ENCODE measurements around the gene FUT7.

Gene FUT7

DNA sequence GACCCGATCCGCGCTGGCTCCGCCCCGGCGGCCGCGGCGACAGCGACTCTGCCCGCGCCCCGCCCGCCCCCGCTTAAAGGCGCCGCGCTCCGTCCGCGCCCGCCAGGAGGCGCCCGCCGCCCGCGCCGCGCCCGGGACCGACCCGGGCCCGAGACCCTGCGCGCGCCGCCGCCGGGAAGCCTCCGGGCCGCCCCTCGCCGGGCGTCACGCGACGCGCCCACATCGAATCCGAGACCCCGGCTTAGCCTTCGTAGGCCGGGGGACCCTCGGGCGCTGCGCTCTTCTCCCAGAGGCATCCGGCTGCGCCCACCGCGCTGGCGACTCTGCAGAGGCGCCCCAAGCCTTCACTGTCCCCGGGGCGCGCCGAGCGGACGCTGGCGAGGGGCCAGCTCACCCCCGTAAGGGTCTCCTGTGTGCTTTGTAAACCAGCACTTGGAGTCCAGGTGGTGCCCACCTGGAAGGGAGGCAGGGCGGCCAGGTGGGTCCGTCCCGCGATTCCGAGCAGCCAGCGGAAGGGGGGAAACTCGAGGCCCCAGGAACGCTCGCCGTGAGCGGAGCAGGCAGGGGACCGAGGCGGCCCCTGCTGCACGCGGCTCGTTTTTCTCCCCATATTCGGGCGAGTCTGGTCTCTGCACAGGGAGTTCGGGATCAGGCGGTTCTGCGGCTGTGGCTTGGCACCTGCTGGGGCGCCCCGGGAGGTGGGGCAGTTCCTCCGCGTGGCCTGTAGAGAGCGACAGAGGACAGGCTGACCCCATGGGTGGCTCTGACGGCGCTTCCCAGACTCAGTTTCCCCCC is 3.4 kb downstream of the FUT7 start:
- Histone ChIP-seq H3K9ac (peak overlapping the region; percentile 54; the same call in 1 of the 2 replicates), H2AFZ (ENCODE audit: low read depth) (peak overlapping the region; percentile 91), H3K79me2 (ENCODE audit: insufficient read depth, low read depth) (no peaks in the 10 kb centered on the region), H3K4me1 (ENCODE audit: low read depth, poor library complexity, severe bottlenecking) (peaks cover 31% of the 10 kb centered on the region), H4K20me1 (ENCODE audit: insufficient read depth) (no peaks in the 10 kb centered on the region), H3K27ac (peak overlapping the region; percentile 22; the same call in 1 of the 2 replicates), H3K36me3 (ENCODE audit: insufficient read depth) (no peaks in the 10 kb centered on the region), H3K27me3 (ENCODE audit: insufficient read depth, low read depth) (peaks cover 8% of the 10 kb centered on the region; the same call in 1 of the 2 replicates), H3K4me2 (peak overlapping the region; percentile 88), H3K4me3 (IDR thresholded peaks at IDR 0.05; ENCODE audit: insufficient read depth, low read depth, low read length) (no peak overlapping the region)
- TF ChIP-seq, protein P1, sequence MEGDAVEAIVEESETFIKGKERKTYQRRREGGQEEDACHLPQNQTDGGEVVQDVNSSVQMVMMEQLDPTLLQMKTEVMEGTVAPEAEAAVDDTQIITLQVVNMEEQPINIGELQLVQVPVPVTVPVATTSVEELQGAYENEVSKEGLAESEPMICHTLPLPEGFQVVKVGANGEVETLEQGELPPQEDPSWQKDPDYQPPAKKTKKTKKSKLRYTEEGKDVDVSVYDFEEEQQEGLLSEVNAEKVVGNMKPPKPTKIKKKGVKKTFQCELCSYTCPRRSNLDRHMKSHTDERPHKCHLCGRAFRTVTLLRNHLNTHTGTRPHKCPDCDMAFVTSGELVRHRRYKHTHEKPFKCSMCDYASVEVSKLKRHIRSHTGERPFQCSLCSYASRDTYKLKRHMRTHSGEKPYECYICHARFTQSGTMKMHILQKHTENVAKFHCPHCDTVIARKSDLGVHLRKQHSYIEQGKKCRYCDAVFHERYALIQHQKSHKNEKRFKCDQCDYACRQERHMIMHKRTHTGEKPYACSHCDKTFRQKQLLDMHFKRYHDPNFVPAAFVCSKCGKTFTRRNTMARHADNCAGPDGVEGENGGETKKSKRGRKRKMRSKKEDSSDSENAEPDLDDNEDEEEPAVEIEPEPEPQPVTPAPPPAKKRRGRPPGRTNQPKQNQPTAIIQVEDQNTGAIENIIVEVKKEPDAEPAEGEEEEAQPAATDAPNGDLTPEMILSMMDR (conservative IDR thresholded peaks at IDR 0.05; ENCODE audit: low read depth, low read length), result no peak

DNA sequence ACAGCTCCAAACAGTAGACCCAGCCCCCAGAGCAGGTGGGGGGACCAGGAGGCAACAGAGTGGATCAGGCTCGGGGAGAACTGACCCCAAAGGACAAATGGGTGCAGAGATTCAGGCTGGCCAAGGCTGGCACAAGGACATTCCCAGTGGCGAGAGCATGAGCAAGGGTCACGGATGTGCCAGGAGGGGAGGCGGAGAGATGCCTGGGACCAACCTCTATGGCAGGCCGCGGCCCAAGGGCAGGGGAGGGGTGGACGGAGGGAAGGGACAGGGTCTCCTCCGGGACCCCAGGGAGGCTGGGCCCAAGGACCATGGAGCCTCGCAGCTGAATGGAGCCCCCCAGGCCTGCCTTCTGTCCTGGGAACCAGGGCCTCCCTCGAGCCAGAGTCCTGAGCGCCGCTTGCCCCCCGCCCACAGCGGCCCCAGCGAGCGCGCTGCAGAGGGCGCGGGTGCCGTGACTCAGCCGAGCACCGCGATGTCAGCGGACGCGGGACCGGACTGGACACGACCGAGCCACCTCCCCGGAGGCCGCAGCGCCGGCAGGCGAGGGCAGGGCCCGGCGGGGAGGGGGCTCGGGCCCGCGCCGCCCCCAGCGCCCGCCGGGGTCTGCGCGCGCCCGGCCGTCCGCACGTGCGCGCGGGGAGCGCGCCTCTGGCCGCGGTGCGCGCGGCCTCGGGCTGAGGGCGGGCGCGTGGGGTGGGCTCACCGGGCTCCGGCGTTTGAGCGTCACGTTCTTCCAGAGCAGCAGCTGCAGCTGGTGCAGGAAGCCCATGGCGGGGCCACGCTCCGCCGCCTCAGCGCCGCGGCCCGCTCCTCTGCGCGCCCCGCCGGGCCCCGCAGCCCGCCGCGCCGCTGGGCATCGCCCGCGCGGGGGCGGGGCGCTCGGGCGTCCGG is 4.3 kb downstream of the FUT7 start, which contains the start of gene ABCA2:
Gene ABCA2 (minus strand): TSS at position 869 of the 894 bp plus-strand sequence. CDS start 97 bp downstream, at position 772.
- Histone ChIP-seq H3K79me2 (ENCODE audit: insufficient read depth, low read depth) (no peaks in the 10 kb centered on the region), H4K20me1 (ENCODE audit: insufficient read depth) (no peaks in the 10 kb centered on the region), H3K27me3 (ENCODE audit: insufficient read depth, low read depth) (peaks cover 8% of the 10 kb centered on the region; the same call in 1 of the 2 replicates), H3K4me3 (IDR thresholded peaks at IDR 0.05; ENCODE audit: insufficient read depth, low read depth, low read length) (no peak within 1 kb of the TSS), H3K27ac (peak within 1 kb of the TSS; percentile 22; the same call in 1 of the 2 replicates), H3K9ac (peak within 1 kb of the TSS; percentile 54; the same call in 1 of the 2 replicates), H3K36me3 (ENCODE audit: insufficient read depth) (no peaks in the 10 kb centered on the region), H3K4me2 (peak within 1 kb of the TSS; percentile 88), H2AFZ (ENCODE audit: low read depth) (peak within 1 kb of the TSS; percentile 91), H3K4me1 (ENCODE audit: low read depth, poor library complexity, severe bottlenecking) (peaks cover 27% of the 10 kb centered on the region)
- TF ChIP-seq, protein P1 (conservative IDR thresholded peaks at IDR 0.05; ENCODE audit: low read depth, low read length), result no peak

DNA sequence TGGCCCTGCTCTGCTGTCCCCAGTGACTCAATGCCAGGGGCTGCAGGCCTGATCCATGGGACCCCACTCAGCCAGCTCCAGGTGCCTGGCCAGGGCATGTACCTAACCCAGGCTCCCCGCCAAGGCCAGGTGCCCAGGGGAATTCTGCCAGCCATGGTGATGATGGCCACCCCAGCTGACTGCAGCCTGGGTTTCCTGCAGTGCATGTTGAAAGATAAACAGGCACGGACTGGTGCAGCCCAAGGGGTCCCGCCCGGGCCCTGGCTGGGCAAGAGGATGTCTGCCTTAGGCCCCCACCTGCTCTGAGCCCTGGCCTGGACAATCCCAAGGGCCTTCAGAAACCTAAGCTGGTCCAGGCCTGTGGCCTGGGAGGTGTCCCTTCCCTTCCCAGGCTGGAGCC is 5.1 kb downstream of the FUT7 start:
- Histone ChIP-seq H3K27ac (no peak overlapping the region), H2AFZ (ENCODE audit: low read depth) (no peak overlapping the region), H3K79me2 (ENCODE audit: insufficient read depth, low read depth) (no peaks in the 10 kb centered on the region), H3K9ac (no peak overlapping the region), H4K20me1 (ENCODE audit: insufficient read depth) (no peaks in the 10 kb centered on the region), H3K4me2 (no peak overlapping the region), H3K4me3 (IDR thresholded peaks at IDR 0.05; ENCODE audit: insufficient read depth, low read depth, low read length) (no peak overlapping the region), H3K27me3 (ENCODE audit: insufficient read depth, low read depth) (peaks cover 8% of the 10 kb centered on the region; the same call in 1 of the 2 replicates), H3K4me1 (ENCODE audit: low read depth, poor library complexity, severe bottlenecking) (peaks cover 31% of the 10 kb centered on the region), H3K36me3 (ENCODE audit: insufficient read depth) (no peaks in the 10 kb centered on the region)
- TF ChIP-seq, protein P1 (conservative IDR thresholded peaks at IDR 0.05; ENCODE audit: low read depth, low read length), result no peak

DNA sequence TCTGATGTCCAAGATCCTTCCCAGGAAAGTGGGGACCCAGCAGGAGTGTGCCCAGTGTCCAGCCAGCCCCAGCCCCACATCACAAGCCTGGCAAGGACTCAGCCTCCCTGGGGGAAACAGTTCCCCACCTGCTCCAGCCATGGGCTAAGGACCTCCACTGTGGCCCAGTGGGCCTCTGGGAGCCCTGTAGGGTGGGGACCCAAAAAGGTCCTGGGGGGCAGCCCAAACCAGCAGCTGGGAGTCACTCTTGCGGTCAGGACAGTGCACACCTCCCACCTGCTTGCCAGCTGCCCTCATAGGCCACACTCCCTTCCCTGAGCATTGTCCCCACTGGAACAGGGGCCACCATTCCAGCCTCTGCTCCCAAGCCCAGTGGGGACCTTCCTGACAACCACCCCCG is 5.5 kb downstream of the FUT7 start:
- no peaks in the 10 kb centered on the region for H4K20me1 ChIP-seq (ENCODE audit: insufficient read depth)
- H2AFZ ChIP-seq (ENCODE audit: low read depth), result no peak overlapping the region
- no peak overlapping the region for H3K4me2 ChIP-seq
- no peak overlapping the region for H3K27ac ChIP-seq
- H3K79me2 ChIP-seq (ENCODE audit: insufficient read depth, low read depth), result no peaks in the 10 kb centered on the region
- no peaks in the 10 kb centered on the region for H3K36me3 ChIP-seq (ENCODE audit: insufficient read depth)
- H3K9ac ChIP-seq, result no peak overlapping the region
- H3K4me1 ChIP-seq (ENCODE audit: low read depth, poor library complexity, severe bottlenecking), result peaks cover 31% of the 10 kb centered on the region
- H3K4me3 ChIP-seq (IDR thresholded peaks at IDR 0.05; ENCODE audit: insufficient read depth, low read depth, low read length), result no peak overlapping the region
- H3K27me3 ChIP-seq (ENCODE audit: insufficient read depth, low read depth), result peaks cover 8% of the 10 kb centered on the region; the same call in 1 of the 2 replicates
- TF ChIP-seq, protein P1 (conservative IDR thresholded peaks at IDR 0.05; ENCODE audit: low read depth, low read length), result no peak

Data from KMS-11 (cell line).